Cardiac fibroblast (primary cell): ENCODE measurements around the gene SYNDIG1.

Source experiments
- DNase-seq, 2 donors: peaks; one replicate each; pipeline versions ENCODE4 v3.0.0 to v3.0.0-alpha.2; 2010; ENCODE audit warnings: low read depth in 2 of 2
- H3K4me3 ChIP-seq, 2 donors: replicated peaks in 1 of 2; 1 replicate in 1 of 2; 2 replicates in 1 of 2; pipeline ENCODE4 v1.5.1; 2011; ENCODE audit warnings: low read depth in 2 of 2, low read length in 2 of 2, mild to moderate bottlenecking in 2 of 2, moderate library complexity in 1 of 2
- TF ChIP-seq, protein P1 (sequence below): IDR thresholded peaks from one replicate; pipeline ENCODE4 v1.5.1; 2011; ENCODE audit warnings: low read depth, mild to moderate bottlenecking, low read length, inconsistent platforms

Gene SYNDIG1

DNA sequence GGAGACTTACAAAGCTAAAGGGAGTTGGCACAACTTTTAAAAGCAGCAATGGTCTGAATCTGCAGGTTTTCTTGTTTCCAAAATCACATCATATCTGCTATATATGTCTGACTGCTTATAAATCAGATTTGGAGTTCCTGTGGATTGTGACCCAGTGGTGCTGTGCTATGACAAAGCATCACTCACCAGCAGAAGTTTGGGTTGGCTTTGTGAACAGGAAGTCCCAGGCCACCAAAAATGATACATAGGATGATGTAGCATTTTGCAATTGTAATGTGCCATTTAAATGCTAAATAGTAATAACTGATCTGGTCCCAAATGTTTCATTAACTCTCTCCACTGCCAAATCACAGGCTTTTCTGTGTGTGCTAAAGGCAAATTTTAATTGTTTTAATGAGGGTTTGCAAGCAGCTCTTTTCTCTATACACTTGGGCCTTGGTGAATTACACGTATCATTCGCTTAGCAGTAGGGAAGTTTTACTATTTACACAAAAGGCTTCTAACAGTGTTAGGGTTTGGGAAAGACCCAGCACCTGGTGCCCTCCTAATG lies 60.8 kb downstream of the SYNDIG1 start:
- DNase-seq = peak in 1 of 2 donors; percentile 9
- TF ChIP-seq, protein P1, sequence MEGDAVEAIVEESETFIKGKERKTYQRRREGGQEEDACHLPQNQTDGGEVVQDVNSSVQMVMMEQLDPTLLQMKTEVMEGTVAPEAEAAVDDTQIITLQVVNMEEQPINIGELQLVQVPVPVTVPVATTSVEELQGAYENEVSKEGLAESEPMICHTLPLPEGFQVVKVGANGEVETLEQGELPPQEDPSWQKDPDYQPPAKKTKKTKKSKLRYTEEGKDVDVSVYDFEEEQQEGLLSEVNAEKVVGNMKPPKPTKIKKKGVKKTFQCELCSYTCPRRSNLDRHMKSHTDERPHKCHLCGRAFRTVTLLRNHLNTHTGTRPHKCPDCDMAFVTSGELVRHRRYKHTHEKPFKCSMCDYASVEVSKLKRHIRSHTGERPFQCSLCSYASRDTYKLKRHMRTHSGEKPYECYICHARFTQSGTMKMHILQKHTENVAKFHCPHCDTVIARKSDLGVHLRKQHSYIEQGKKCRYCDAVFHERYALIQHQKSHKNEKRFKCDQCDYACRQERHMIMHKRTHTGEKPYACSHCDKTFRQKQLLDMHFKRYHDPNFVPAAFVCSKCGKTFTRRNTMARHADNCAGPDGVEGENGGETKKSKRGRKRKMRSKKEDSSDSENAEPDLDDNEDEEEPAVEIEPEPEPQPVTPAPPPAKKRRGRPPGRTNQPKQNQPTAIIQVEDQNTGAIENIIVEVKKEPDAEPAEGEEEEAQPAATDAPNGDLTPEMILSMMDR = no peak

DNA sequence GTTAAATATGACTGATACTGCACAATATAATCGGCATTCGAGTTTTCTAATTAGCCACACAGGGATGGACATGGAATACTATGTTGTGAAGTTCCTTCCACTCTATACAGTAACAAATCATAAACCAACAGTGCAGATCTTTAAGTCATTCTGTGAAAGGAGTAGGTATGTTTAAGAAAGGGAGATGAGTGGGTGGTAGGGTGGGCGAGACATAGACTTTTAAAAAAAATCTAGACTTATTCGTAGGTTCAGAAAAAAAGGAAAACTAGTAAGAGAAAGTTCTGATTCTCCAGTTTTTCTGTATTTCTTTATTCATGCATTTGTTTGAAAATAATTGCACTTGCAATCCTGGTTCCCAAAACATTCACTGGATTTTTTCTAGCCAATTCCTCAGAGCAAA lies 61.8 kb downstream of the SYNDIG1 start:
- DNase-seq = no peak
- TF ChIP-seq, protein P1 = no peak
- no peak overlapping the region for H3K4me3 ChIP-seq

More for the DNA sequence above, 60.8 kb downstream of the SYNDIG1 start:
- H3K4me3 ChIP-seq = no peak overlapping the region

DNA sequence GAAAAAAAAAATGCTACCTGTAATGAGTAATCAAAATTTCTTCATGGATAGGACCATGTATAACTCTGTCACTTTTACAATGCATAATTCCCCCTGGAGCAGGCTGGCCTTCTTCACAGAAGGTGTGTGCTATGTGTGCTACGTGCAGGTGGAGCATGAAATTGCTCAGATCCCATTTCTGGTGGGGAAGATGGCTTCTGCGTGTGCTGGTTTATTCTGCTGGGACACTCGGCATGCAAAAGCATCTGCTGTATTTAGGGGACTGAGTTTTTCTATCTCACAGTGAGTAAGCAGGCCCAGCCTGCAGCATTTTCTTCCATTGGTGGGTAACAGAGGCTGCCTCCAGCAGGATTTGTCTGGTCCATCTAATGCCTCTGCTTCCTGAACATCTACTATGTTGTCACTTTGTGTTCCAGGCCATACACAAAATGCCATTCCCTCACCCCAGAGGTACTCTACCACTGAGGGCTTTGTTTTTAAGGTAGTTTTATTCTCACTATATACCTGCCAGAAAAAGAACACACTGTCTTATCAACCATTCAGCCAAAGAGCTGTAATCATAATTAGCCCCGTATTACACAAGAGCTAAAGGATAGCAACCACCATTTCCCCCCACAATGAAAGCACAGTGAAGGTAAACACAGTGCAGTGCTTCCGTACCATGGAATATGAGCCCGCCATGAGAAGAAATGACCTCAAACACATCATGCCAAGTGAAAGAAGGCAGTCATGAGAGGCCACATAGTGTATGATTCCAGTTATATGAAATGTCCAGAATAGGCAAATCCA lies 62.4 kb downstream of the SYNDIG1 start:
- DNase-seq = no peak
- H3K4me3 ChIP-seq = no peak overlapping the region
- TF ChIP-seq, protein P1 = no peak

DNA sequence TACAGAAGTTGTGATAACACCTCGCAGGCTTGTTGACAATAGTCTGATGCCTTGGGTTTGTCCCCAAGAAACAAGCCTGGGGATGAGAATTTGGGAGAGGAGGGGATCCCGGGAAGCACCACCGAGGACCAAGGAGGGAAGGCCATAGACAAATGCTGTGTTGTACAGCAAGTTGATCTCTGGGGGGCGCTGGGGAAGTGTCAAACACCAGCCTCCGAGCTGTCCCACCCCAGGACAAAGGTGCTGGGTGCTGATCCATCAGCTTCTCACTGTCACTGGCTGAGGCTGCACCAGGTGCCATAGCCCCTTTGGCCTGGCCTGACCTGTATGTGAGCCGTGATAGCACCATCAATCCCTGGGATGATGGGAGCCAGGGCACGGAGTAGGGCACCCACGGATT lies 64.0 kb downstream of the SYNDIG1 start:
- TF ChIP-seq, protein P1 = no peak
- H3K4me3 ChIP-seq = no peak overlapping the region
- no peak for DNase-seq

DNA sequence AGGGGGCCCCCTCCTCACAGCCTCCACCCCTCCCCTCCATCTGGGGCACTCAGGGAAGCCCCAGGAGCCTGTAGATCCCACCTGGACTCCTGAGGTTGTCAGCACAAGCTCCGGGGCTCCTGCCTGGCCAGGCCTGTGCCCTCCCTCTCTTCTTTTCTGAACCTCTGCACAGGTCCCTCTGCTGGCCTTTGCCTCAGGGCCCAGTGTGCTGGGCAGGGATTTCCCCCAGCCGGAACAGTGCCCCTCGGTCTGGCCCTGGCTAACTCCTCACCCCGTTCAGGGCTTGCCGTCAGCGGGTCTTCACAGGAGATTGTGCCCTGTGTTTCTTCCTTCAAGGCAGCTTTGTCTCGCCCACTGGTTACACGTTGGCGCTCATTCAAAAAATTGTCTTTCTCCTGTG lies 64.9 kb downstream of the SYNDIG1 start:
- no peak for DNase-seq
- TF ChIP-seq, protein P1 = no peak
- no peak overlapping the region for H3K4me3 ChIP-seq

DNA sequence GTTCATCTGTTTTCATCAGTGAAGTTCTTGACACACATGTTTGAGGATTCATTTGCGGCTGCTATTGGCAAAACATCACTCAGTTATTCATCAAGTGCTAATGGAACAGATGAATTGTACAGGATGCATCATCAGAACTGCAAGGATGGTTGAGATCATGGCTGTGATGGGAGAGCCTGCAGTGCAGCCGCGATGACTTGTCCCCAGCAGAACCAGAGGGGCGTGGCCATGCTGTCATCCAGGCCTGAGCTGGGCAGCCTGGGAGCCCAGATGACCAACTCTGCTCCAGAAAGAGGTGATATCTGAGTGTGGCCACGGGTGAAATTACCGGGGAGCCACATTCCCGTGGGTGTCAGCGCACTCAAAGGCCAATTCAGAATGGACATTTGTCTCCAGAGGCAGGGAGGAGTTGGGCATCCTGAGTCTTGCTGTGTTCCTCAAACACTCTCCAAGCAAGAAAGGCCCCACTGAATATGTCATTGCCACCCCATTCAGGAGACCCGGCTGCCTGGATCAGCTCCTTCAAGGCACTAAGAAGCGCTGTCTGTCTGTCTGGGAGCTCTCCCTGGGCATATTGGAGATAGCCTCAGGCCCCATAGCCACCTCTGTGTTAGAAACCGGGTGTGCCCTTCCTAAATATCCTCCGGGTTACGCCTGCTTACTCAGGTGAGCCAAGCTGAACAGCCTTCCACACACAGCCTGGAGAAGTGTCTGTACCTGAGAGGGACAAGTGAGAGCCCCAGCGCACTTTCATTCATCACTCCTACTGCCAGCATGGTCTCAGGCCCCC lies 66.7 kb downstream of the SYNDIG1 start:
- peak in 1 of 2 donors; percentile 8 for DNase-seq
- no peak overlapping the region for H3K4me3 ChIP-seq
- TF ChIP-seq, protein P1 = no peak
